ENCODE data around the gene TPSD1. TPM values are rescaled to one million over a fixed set of nuclear protein-coding genes. Genes with fewer than 3 reads are reported as not detected.

Gene TPSD1
- total and polyA plus RNA-seq, 2 experiments from 2014 or later = not detected

DNA sequence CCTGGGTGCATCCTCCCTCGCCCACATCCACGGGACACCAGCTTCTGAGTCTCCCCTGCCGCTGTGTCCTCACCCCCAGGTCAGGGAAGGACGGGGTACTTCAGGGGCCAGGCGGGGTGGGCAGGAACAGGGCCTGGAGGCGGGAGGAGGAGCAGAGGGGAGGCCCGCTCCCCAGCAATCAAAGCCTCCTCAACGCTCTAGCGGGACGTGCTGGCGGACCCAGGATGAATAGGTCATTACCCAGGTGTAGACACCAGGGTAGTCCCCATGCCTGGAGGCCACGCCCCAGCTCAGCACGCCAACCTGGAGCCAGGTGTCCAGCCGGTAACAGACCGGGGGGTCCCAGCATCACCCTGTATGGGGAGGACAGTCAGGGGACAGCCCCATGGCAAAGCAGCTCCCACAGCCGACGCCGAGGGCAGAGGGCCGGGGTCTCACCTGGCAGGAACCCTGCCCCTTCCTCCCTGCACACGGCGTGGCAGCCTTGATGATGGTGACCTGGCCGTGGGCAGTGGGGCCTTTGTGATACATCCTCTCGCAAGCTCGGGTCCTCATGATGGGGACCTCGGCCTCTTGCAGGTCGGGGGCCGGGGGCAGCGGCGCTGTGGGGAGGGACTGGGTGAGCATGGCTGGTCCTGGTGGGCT is 24.2 kb downstream of the TPSD1 start:
- no peak overlapping the region for H2AFZ ChIP-seq
- no peak for DNase-seq (ENCODE audit: low spot score)
- TF ChIP-seq EZH2phosphoT487 (IDR thresholded peaks at IDR 0.05; ENCODE audit: low read depth, severe bottlenecking, unreplicated experiment) = no peak
- TF ChIP-seq, protein P1, sequence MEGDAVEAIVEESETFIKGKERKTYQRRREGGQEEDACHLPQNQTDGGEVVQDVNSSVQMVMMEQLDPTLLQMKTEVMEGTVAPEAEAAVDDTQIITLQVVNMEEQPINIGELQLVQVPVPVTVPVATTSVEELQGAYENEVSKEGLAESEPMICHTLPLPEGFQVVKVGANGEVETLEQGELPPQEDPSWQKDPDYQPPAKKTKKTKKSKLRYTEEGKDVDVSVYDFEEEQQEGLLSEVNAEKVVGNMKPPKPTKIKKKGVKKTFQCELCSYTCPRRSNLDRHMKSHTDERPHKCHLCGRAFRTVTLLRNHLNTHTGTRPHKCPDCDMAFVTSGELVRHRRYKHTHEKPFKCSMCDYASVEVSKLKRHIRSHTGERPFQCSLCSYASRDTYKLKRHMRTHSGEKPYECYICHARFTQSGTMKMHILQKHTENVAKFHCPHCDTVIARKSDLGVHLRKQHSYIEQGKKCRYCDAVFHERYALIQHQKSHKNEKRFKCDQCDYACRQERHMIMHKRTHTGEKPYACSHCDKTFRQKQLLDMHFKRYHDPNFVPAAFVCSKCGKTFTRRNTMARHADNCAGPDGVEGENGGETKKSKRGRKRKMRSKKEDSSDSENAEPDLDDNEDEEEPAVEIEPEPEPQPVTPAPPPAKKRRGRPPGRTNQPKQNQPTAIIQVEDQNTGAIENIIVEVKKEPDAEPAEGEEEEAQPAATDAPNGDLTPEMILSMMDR (IDR thresholded peaks at IDR 0.05; ENCODE audit: poor library complexity) = no peak
- no peak for TF ChIP-seq EZH2 (IDR thresholded peaks at IDR 0.05; ENCODE audit: borderline replicate concordance)
- no peaks in the 10 kb centered on the region for H3K9me2 ChIP-seq (replicated peaks; ENCODE audit: insufficient read depth)
- H3K36me3 ChIP-seq (replicated peaks; ENCODE audit: insufficient read depth, low read depth) = no peaks in the 10 kb centered on the region
- WGBS (ENCODE audit: low lambda C conversion rate, missing lambda C conversion rate) = 94% methylated on average over 26 of the region's 29 CpGs
- H3K9me3 ChIP-seq (ENCODE audit: low read depth) = no peaks in the 10 kb centered on the region
- H3K4me1 ChIP-seq (ENCODE audit: insufficient read depth) = peaks cover 6% of the 10 kb centered on the region
- H3K4me2 ChIP-seq = no peak overlapping the region
- H3K27ac ChIP-seq = no peak overlapping the region
- H4K20me1 ChIP-seq (ENCODE audit: insufficient read depth, poor library complexity, severe bottlenecking) = no peaks in the 10 kb centered on the region
- no peaks in the 10 kb centered on the region for H3K27me3 ChIP-seq
- no peaks in the 10 kb centered on the region for H3K79me2 ChIP-seq
- H3K4me3 ChIP-seq = no peak overlapping the region

DNA sequence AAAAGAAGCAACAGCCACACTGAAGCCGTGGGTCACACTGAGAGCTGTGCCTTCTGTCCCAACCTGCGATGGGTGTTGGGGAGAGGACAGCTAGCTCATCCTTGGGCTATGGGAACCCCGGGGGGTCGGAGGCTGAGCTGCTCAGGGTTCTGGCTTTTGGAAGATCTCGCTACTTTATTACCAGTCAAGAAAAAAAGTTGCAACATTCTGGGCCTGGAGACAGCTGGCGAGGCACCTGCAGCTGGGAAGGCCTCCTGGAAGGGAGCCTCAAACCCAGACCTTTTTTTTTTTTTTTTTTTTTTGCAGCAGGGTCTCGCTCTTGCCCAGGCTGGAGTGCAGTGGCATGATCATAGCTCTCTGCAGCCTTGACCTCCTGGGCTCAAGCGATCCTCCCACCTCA is 24.9 kb downstream of the TPSD1 start:
- H3K79me2 ChIP-seq = no peaks in the 10 kb centered on the region
- no peak overlapping the region for H3K4me2 ChIP-seq
- 86% methylated on average over 8 of the region's 8 CpGs for WGBS (ENCODE audit: low lambda C conversion rate, missing lambda C conversion rate)
- TF ChIP-seq EZH2phosphoT487 (IDR thresholded peaks at IDR 0.05; ENCODE audit: low read depth, severe bottlenecking, unreplicated experiment) (no peak), EZH2 (IDR thresholded peaks at IDR 0.05; ENCODE audit: borderline replicate concordance) (no peak)
- TF ChIP-seq, protein P1 (IDR thresholded peaks at IDR 0.05; ENCODE audit: poor library complexity) = no peak
- peaks cover 6% of the 10 kb centered on the region for H3K4me1 ChIP-seq (ENCODE audit: insufficient read depth)
- H2AFZ ChIP-seq = no peak overlapping the region
- DNase-seq (ENCODE audit: low spot score) = no peak
- no peaks in the 10 kb centered on the region for H3K36me3 ChIP-seq (replicated peaks; ENCODE audit: insufficient read depth, low read depth)
- no peaks in the 10 kb centered on the region for H4K20me1 ChIP-seq (ENCODE audit: insufficient read depth, poor library complexity, severe bottlenecking)
- H3K27me3 ChIP-seq = no peaks in the 10 kb centered on the region
- no peak overlapping the region for H3K27ac ChIP-seq
- H3K4me3 ChIP-seq = no peak overlapping the region
- H3K9me2 ChIP-seq (replicated peaks; ENCODE audit: insufficient read depth) = no peaks in the 10 kb centered on the region
- no peaks in the 10 kb centered on the region for H3K9me3 ChIP-seq (ENCODE audit: low read depth)

GRCh38 chr16:1281517-1281916 is 25.6 kb downstream of the TPSD1 start:
- no peaks in the 10 kb centered on the region for H3K36me3 ChIP-seq (replicated peaks; ENCODE audit: insufficient read depth, low read depth)
- H3K9me2 ChIP-seq (replicated peaks; ENCODE audit: insufficient read depth) = no peaks in the 10 kb centered on the region
- H4K20me1 ChIP-seq (ENCODE audit: insufficient read depth, poor library complexity, severe bottlenecking) = no peaks in the 10 kb centered on the region
- no peaks in the 10 kb centered on the region for H3K79me2 ChIP-seq
- WGBS (ENCODE audit: low lambda C conversion rate, missing lambda C conversion rate) = 92% methylated on average over 15 of the region's 16 CpGs
- no peaks in the 10 kb centered on the region for H3K9me3 ChIP-seq (ENCODE audit: low read depth)
- H3K4me1 ChIP-seq (ENCODE audit: insufficient read depth) = peaks cover 6% of the 10 kb centered on the region
- no peak overlapping the region for H3K4me2 ChIP-seq
- no peak overlapping the region for H2AFZ ChIP-seq
- no peak for DNase-seq (ENCODE audit: low spot score)
- no peak overlapping the region for H3K27ac ChIP-seq
- no peak overlapping the region for H3K4me3 ChIP-seq
- no peaks in the 10 kb centered on the region for H3K27me3 ChIP-seq
- TF ChIP-seq EZH2phosphoT487 (IDR thresholded peaks at IDR 0.05; ENCODE audit: low read depth, severe bottlenecking, unreplicated experiment) (no peak), EZH2 (IDR thresholded peaks at IDR 0.05; ENCODE audit: borderline replicate concordance) (no peak)
- TF ChIP-seq, protein P1 (IDR thresholded peaks at IDR 0.05; ENCODE audit: poor library complexity) = no peak
